Brain microvascular endothelial cell (primary cell): Measurements from ENCODE around the gene TPD52L2.
A peak's percentile ranks its signal among the peaks of the same experiment; 100 is the strongest.

Source experiments
- DNase-seq: peaks from one replicate; pipeline ENCODE4 v3.0.0-alpha.2; 2020
- H3K27ac ChIP-seq: fragments of 250-450 bp; sonication (Bioruptor Pico); 2 replicates; pipeline ENCODE4 v1.5.1; 2020; ENCODE audit warnings: mild to moderate bottlenecking, moderate library complexity
- H3K27me3 ChIP-seq: fragments of 250-450 bp; sonication (Bioruptor Pico); replicated peaks from 2 replicates; pipeline ENCODE4 v1.5.1; 2020; ENCODE audit warnings: mild to moderate bottlenecking
- H3K36me3 ChIP-seq: fragments of 250-450 bp; sonication (Bioruptor Pico); replicated peaks from 2 replicates; pipeline ENCODE4 v1.5.1; 2020; ENCODE audit warnings: mild to moderate bottlenecking
- H3K4me3 ChIP-seq: 2 replicates; pipeline ENCODE4 v1.5.1; 2011; ENCODE audit warnings: low read depth, mild to moderate bottlenecking, control low read depth, low read length, moderate library complexity
- CTCF ChIP-seq: IDR thresholded peaks from 2 replicates; pipeline ENCODE4 v1.5.1; 2011; ENCODE audit warnings: low read depth, mild to moderate bottlenecking, moderate library complexity, low read length, control low read depth, inconsistent platforms; ENCODE audit errors: missing control alignments
- in situ Hi-C: cut with HindIII; loops from 2 replicates; pipeline ENCODE4 v1.10.0; 2017; ENCODE audit warnings: low sequenced_read_pairs, low pct_ligation_motif_present

Gene TPD52L2

GRCh38 chr20:63930971-63931553, 66.0 kb downstream of the TPD52L2 start:
- Histone ChIP-seq H3K27ac (no peak overlapping the region), H3K36me3 (peaks cover 83% of the 10 kb centered on the region), H3K4me3 (no peak overlapping the region), H3K27me3 (no peaks in the 10 kb centered on the region)
- in situ Hi-C loops, result no loop called here
- no peak for DNase-seq
- no peak for TF ChIP-seq CTCF

GRCh38 chr20:63931735-63932134, 66.7 kb downstream of the TPD52L2 start:
- Histone ChIP-seq H3K27me3 (no peaks in the 10 kb centered on the region), H3K27ac (no peak overlapping the region), H3K4me3 (no peak overlapping the region), H3K36me3 (peaks cover 84% of the 10 kb centered on the region)
- TF ChIP-seq CTCF, result no peak
- in situ Hi-C loops, result no loop called here
- no peak for DNase-seq

- H3K27ac ChIP-seq, result no peak overlapping the region
- no peak for DNase-seq
- no peaks in the 10 kb centered on the region for H3K27me3 ChIP-seq
- no peak for TF ChIP-seq CTCF
- peaks cover 85% of the 10 kb centered on the region for H3K36me3 ChIP-seq
- in situ Hi-C loops, result no loop called here
- H3K4me3 ChIP-seq, result no peak overlapping the region
Observed at GRCh38 chr20:63932606-63933160, 67.6 kb downstream of the TPD52L2 start.

- in situ Hi-C loops, result no loop called here
- peaks cover 78% of the 10 kb centered on the region for H3K36me3 ChIP-seq
- no peak overlapping the region for H3K4me3 ChIP-seq
- no peak overlapping the region for H3K27ac ChIP-seq
- DNase-seq, result no peak
- H3K27me3 ChIP-seq, result no peaks in the 10 kb centered on the region
- TF ChIP-seq CTCF, result no peak
Observed at GRCh38 chr20:63933646-63934045, 68.6 kb downstream of the TPD52L2 start.

- Histone ChIP-seq H3K27me3 (no peaks in the 10 kb centered on the region), H3K4me3 (no peak overlapping the region), H3K27ac (no peak overlapping the region), H3K36me3 (peaks cover 75% of the 10 kb centered on the region)
- DNase-seq, result no peak
- in situ Hi-C loops, result no loop called here
- peak; percentile 61 for TF ChIP-seq CTCF
Observed at GRCh38 chr20:63934271-63935068, 69.4 kb downstream of the TPD52L2 start.
